ENCODE data around the gene KIF19.
"Not testable (repeated sequence)": the region's sequence is repeated elsewhere in the genome, so short reads cannot be mapped to it uniquely, and the experiment has no call there.

Gene KIF19

GRCh38 chr17:74391771-74392170 lies 65.7 kb downstream of the KIF19 start:
- DNase-seq: no peak

- DNase-seq: no peak
These were observed 66.8 kb downstream of the KIF19 start for GRCh38 chr17:74392848-74393247.

- DNase-seq: no peak
These were observed 67.4 kb downstream of the KIF19 start for GRCh38 chr17:74393346-74393942.

- no peak for DNase-seq
These were observed 68.4 kb downstream of the KIF19 start for GRCh38 chr17:74394275-74394950.

GRCh38 chr17:74394977-74395376 lies 69.0 kb downstream of the KIF19 start:
- DNase-seq: no peak

- no peak for DNase-seq
These were observed 70.5 kb downstream of the KIF19 start for GRCh38 chr17:74396567-74396966.

GRCh38 chr17:74402048-74402447 lies 76.0 kb downstream of the KIF19 start:
- DNase-seq: no peak

- no peak for DNase-seq
These were observed 77.6 kb downstream of the KIF19 start for GRCh38 chr17:74403512-74404137.

GRCh38 chr17:74404218-74404617 lies 78.2 kb downstream of the KIF19 start:
- no peak for DNase-seq

- no peak for DNase-seq
These were observed 78.8 kb downstream of the KIF19 start for GRCh38 chr17:74404789-74405188.

- not testable (repeated sequence) for DNase-seq
These were observed 79.3 kb downstream of the KIF19 start for GRCh38 chr17:74405311-74405710.
